Body of pancreas (tissue), 4 donors: ENCODE data around the gene TRIM25. TPM values are rescaled to one million over a fixed set of nuclear protein-coding genes. Genes with fewer than 3 reads are reported as not detected.

ENCODE experiments used
- ATAC-seq: fragments of 150-250 bp; one replicate; pipeline ENCODE4 v1.9.1; 2016
- DNase-seq, 4 donors: peaks; one replicate each; pipeline ENCODE4 v3.0.0-alpha.2; 2019
- H3K27ac ChIP-seq, 4 donors: fragments of 200-600 bp; sonication (generic); 1 replicate in 3 of 4; 2 replicates in 1 of 4; pipeline versions ENCODE4 v1.5.1 to v1.6.1; 2016 to 2019; ENCODE audit warnings: mild to moderate bottlenecking in 1 of 4, mixed read lengths in 1 of 4, moderate library complexity in 1 of 4
- H3K27me3 ChIP-seq, 2 donors: fragments of 200-600 bp; sonication (generic); one replicate each; pipeline ENCODE4 v1.6.0; 2016; ENCODE audit warnings: mild to moderate bottlenecking in 1 of 2
- H3K36me3 ChIP-seq, 2 donors: fragments of 200-600 bp; sonication (generic); replicated peaks in 1 of 2; 2 replicates each; pipeline ENCODE4 v1.5.1; 2016; ENCODE audit warnings: low read depth in 2 of 2; ENCODE audit not compliant: insufficient read depth in 1 of 2
- H3K4me1 ChIP-seq: fragments of 200-600 bp; sonication (generic); one replicate; pipeline ENCODE4 v1.6.0; 2016
- H3K4me3 ChIP-seq, 2 donors: fragments of 200-600 bp; sonication (generic); 1 replicate in 1 of 2; 2 replicates in 1 of 2; pipeline ENCODE4 v1.5.1; 2016 to 2019
- H3K9me3 ChIP-seq, 3 donors: fragments of 200-600 bp; sonication (generic); 1 replicate in 2 of 3; 2 replicates in 1 of 3; pipeline ENCODE4 v1.5.1; 2016
- POLR2A ChIP-seq, 3 donors: fragments of 450-650 bp; IDR thresholded peaks; one replicate each; pipeline ENCODE4 v1.6.1; 2016; ENCODE audit warnings: antibody characterized with exemption in 3 of 3, mild to moderate bottlenecking in 2 of 3
- WGBS, 2 donors: methylation state at CpG; one replicate each; pipeline ENCODE4 v1.1.5; 2017; 5-methylcytosine and 5-hydroxymethylcytosine counted together
- intact Hi-C: fragments of 100-400 bp; cut with DNase I; formaldehyde crosslinking; loops from one replicate; pipeline ENCODE4 v1.15.1; 2023
- total RNA-seq, 2 donors: library from RNA; depleted of rRNA; stranded (reverse); fragments of >200 nt; gene quantifications; one replicate each; pipeline ENCODE4 v1.1.0, GENCODE V29; 2016
- TF ChIP-seq, protein P1 (sequence below), 7 experiments: fragments of 450-650 bp in 4 of 7; fragments of 200-600 bp in 3 of 7; sonication (generic) in 3 of 7; IDR thresholded peaks; one replicate each; pipeline ENCODE4 v1.5.1; 2016 to 2019; ENCODE audit warnings: antibody characterized with exemption in 7 of 7

Gene TRIM25
- total RNA-seq, 2 donors from 2014 or later: 13.5 to 21.8 TPM

DNA sequence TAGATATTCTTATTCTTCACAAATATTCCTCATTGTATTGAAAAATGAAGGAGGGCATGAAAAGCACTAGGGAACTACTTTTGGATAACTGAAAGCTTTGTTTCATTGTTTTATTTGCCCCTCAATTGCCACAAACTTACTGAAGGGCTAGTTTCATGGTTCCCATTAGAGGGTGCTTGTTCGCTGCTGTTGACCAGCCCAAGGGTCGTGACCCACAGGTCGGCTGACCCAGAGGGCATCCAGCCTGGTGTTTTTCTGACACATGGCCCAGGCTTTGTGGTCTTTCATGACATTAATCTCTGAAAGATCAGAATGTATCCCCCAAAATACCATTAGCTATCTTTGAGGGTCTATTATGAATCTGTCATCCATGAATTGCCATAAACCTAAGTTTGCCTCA, 49.9 kb downstream of the TRIM25 start:
- H3K36me3 ChIP-seq: peaks cover 0 to 6% of the 10 kb centered on the region in 2 donors
- H3K4me1 ChIP-seq: no peaks in the 10 kb centered on the region
- no peaks in the 10 kb centered on the region for H3K27me3 ChIP-seq
- H3K27ac ChIP-seq: no peak overlapping the region
- no peaks in the 10 kb centered on the region for H3K9me3 ChIP-seq
- H3K4me3 ChIP-seq: no peak overlapping the region
- DNase-seq (no peak), ATAC-seq (no peak)
- intact Hi-C loops: no loop called here
- WGBS, 2 donors: 62 to 85% methylated on average over 3 of the region's 3 CpGs
- TF ChIP-seq, protein P1, sequence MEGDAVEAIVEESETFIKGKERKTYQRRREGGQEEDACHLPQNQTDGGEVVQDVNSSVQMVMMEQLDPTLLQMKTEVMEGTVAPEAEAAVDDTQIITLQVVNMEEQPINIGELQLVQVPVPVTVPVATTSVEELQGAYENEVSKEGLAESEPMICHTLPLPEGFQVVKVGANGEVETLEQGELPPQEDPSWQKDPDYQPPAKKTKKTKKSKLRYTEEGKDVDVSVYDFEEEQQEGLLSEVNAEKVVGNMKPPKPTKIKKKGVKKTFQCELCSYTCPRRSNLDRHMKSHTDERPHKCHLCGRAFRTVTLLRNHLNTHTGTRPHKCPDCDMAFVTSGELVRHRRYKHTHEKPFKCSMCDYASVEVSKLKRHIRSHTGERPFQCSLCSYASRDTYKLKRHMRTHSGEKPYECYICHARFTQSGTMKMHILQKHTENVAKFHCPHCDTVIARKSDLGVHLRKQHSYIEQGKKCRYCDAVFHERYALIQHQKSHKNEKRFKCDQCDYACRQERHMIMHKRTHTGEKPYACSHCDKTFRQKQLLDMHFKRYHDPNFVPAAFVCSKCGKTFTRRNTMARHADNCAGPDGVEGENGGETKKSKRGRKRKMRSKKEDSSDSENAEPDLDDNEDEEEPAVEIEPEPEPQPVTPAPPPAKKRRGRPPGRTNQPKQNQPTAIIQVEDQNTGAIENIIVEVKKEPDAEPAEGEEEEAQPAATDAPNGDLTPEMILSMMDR (IDR thresholded peaks at IDR 0.05): no peak
- no peak for TF ChIP-seq POLR2A (IDR thresholded peaks at IDR 0.05)

DNA sequence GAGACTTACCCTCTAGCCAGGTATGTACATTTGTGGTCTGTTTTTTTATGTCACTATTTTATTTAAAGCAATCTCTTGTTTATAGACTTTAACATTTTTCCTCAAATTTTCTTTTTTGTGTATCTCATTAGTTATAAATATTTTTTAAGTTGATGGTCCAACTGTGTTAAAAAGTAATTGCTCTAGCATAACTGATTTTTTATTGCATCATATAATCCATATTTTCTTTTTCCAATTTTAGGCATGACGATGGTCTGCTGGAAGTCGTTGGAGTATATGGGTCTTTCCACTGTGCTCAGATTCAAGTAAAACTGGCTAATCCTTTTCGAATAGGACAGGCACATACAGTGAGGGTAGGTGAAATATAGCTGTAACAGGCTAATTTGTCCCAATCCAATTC, 52.0 kb downstream of the TRIM25 start:
- H3K4me3 ChIP-seq: no peak overlapping the region
- no peaks in the 10 kb centered on the region for H3K27me3 ChIP-seq
- peaks cover 0 to 4% of the 10 kb centered on the region in 2 donors for H3K36me3 ChIP-seq
- no peaks in the 10 kb centered on the region for H3K4me1 ChIP-seq
- H3K9me3 ChIP-seq: no peaks in the 10 kb centered on the region
- ATAC-seq (no peak), DNase-seq (no peak)
- no peak for TF ChIP-seq POLR2A (IDR thresholded peaks at IDR 0.05)
- TF ChIP-seq, protein P1 (IDR thresholded peaks at IDR 0.05): no peak
- 92 to 93% methylated on average over 3 of the region's 3 CpGs for WGBS, 2 donors
- intact Hi-C loops: no loop called here
- no peak overlapping the region for H3K27ac ChIP-seq

DNA sequence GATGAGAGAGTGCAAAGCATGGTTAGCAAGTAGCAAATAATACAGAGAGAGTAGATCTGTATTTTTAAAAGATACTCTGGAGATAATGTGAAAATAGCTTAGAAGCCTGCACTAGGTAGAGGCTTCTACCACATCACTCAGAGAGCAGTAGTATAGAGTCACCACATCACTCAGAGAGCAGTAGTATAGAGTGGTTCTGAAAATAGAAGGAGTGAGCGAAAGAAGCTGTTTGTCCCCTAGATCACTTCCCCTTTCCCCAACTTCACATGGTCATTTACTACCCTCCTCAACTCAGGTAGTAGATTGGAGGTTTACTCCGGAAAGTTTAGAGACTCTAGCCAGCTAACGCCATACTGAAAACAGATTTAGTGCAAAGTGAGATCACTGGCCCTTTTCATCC, 62.8 kb downstream of the TRIM25 start:
- H3K9me3 ChIP-seq: no peaks in the 10 kb centered on the region
- no peak for ATAC-seq
- 64 to 79% methylated on average over 3 of the region's 3 CpGs for WGBS, 2 donors
- H3K27ac ChIP-seq: no peak overlapping the region
- no peak overlapping the region for H3K4me3 ChIP-seq
- intact Hi-C loops: no loop called here
- H3K27me3 ChIP-seq: no peaks in the 10 kb centered on the region
- TF ChIP-seq, protein P1 (IDR thresholded peaks at IDR 0.05): no peak
- no peak for TF ChIP-seq POLR2A (IDR thresholded peaks at IDR 0.05)
- DNase-seq: no peak
- peaks cover 0 to 4% of the 10 kb centered on the region in 2 donors for H3K36me3 ChIP-seq
- no peaks in the 10 kb centered on the region for H3K4me1 ChIP-seq

- 81 to 89% methylated on average over 2 of the region's 2 CpGs for WGBS, 2 donors
- DNase-seq: no peak
Observed at GRCh38 chr17:56850591-56850990, 63.3 kb downstream of the TRIM25 start.

GRCh38 chr17:56849131-56849530, 64.7 kb downstream of the TRIM25 start:
- Histone ChIP-seq H3K27ac (no peak overlapping the region), H3K4me1 (no peaks in the 10 kb centered on the region), H3K4me3 (no peak overlapping the region), H3K27me3 (no peaks in the 10 kb centered on the region), H3K36me3 (peaks cover 0 to 4% of the 10 kb centered on the region in 2 donors), H3K9me3 (no peaks in the 10 kb centered on the region)
- WGBS, 2 donors: 47 to 63% methylated on average over 3 of the region's 3 CpGs
- intact Hi-C loops: no loop called here
- no peak for DNase-seq
- TF ChIP-seq, protein P1 (IDR thresholded peaks at IDR 0.05): no peak
- no peak for TF ChIP-seq POLR2A (IDR thresholded peaks at IDR 0.05)
- ATAC-seq: no peak

More at GRCh38 chr17:56850591-56850990, 63.3 kb downstream of the TRIM25 start:
- Histone ChIP-seq H3K4me3 (no peak overlapping the region), H3K27ac (no peak overlapping the region), H3K4me1 (no peaks in the 10 kb centered on the region), H3K27me3 (no peaks in the 10 kb centered on the region), H3K9me3 (no peaks in the 10 kb centered on the region), H3K36me3 (peaks cover 0 to 4% of the 10 kb centered on the region in 2 donors)
- no peak for ATAC-seq
- intact Hi-C loops: no loop called here
- no peak for TF ChIP-seq POLR2A (IDR thresholded peaks at IDR 0.05)
- TF ChIP-seq, protein P1 (IDR thresholded peaks at IDR 0.05): no peak
